Lung (tissue), 12 donors: ENCODE measurements around the gene CKM. TPM values are rescaled to one million over a fixed set of nuclear protein-coding genes. Genes with fewer than 3 reads are reported as not detected.

Experiments
- ATAC-seq: fragments of 200-7000 bp; cut with Tn5 transposase; one replicate; pipeline ENCODE4 v1.9.1; 2020; ENCODE audit warnings: moderate number of reproducible peaks; ENCODE audit not compliant: insufficient read depth, low FRiP score
- DNase-seq, 3 donors: peaks; one replicate each; pipeline ENCODE4 v3.0.0-alpha.2; 2013 to 2017
- H3K27ac ChIP-seq, 2 donors: one replicate each; pipeline ENCODE4 v1.5.1; 2013; ENCODE audit warnings: mild to moderate bottlenecking in 2 of 2, moderate library complexity in 2 of 2, control low read depth in 1 of 2, inconsistent platforms in 1 of 2, low read depth in 1 of 2, low read length in 1 of 2
- H3K27me3 ChIP-seq, 3 donors: one replicate each; pipeline ENCODE4 v1.5.1; 2013; ENCODE audit warnings: low read length in 2 of 3; ENCODE audit not compliant: control insufficient read depth in 3 of 3, insufficient read depth in 3 of 3
- H3K36me3 ChIP-seq, 4 donors: one replicate each; pipeline ENCODE4 v1.5.1; 2013; ENCODE audit warnings: low read length in 4 of 4, mild to moderate bottlenecking in 1 of 4, moderate library complexity in 1 of 4; ENCODE audit not compliant: control insufficient read depth in 4 of 4, insufficient read depth in 4 of 4
- H3K4me1 ChIP-seq, 5 donors: one replicate each; pipeline ENCODE4 v1.5.1; 2013; ENCODE audit warnings: low read length in 5 of 5, mild to moderate bottlenecking in 2 of 5, moderate library complexity in 1 of 5; ENCODE audit not compliant: control insufficient read depth in 5 of 5, insufficient read depth in 5 of 5
- H3K4me3 ChIP-seq: one replicate; pipeline ENCODE4 v1.5.1; 2013; ENCODE audit warnings: mild to moderate bottlenecking, control low read depth, moderate library complexity
- H3K9ac ChIP-seq, 2 donors: one replicate each; pipeline ENCODE4 v1.5.1; 2013; ENCODE audit warnings: low read length in 2 of 2, control low read depth in 1 of 2; ENCODE audit not compliant: insufficient read depth in 1 of 2
- H3K9me3 ChIP-seq, 4 donors: one replicate each; pipeline ENCODE4 v1.5.1; 2013; ENCODE audit warnings: low read length in 3 of 4, mild to moderate bottlenecking in 1 of 4, moderate library complexity in 1 of 4; ENCODE audit not compliant: control insufficient read depth in 4 of 4, insufficient read depth in 3 of 4
- CTCF ChIP-seq: IDR thresholded peaks from 2 replicates; pipeline ENCODE4 v1.5.1; 2012; ENCODE audit warnings: mild to moderate bottlenecking; ENCODE audit errors: control extremely low read depth, extremely low read depth
- WGBS, 2 donors: extraction: QIAGEN DNeasy Blood & Tissue Kit; methylation state at CpG; one replicate each; pipeline ENCODE4 v1.1.7; 2013; 5-methylcytosine and 5-hydroxymethylcytosine counted together
- polyA plus RNA-seq, 2 donors: library from polyadenylated mRNA; stranded (reverse); fragments of 200-250 nt; gene quantifications; one replicate each; pipeline ENCODE4 v1.2.1, GENCODE V29; 2013
- total RNA-seq, 2 donors: library from RNA; depleted of rRNA in 1 of 2; stranded (reverse); fragments of >200 nt in 1 of 2; gene quantifications; one replicate each; pipeline ENCODE4 v1.2.1, GENCODE V29; 2014 to 2021
- donor health status: control.
- donor health status: control.
- donor health status: Bipolar disorder and iron deficiency.
- donor health status: healthy.
- donor health status: DM: yes; HTN: yes; CAD: no.

The CKM gene
- total and polyA plus RNA-seq, 4 donors: 0.06 to 1.4 (median 0.97) TPM; not detected in 1

DNA sequence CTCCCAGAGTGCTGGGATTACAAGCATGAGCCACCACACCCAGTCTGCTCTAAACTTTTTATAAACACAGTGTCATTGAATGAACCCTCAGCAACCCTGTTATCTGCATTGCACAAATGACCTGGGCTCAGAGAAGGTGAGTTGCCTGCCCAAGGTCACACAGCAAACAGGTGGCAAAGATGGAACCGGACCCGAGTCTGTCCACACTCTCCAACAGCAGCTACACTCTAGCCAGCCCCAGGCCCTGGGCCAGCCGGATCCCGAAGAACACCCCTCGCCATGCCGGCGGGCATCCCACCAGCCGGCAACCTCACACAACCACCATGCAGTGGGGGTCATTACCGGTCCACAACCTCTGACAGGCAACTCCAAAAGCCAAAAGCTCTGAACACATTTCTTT is 33.2 kb upstream of the CKM start:
- Histone ChIP-seq H3K4me1 (no peaks in the 10 kb centered on the region), H3K27me3 (no peaks in the 10 kb centered on the region), H3K9me3 (no peaks in the 10 kb centered on the region), H3K36me3 (peaks cover 3 to 46% (median 22%) of the 10 kb centered on the region in 4 donors), H3K9ac (no peak overlapping the region), H3K4me3 (no peak overlapping the region), H3K27ac (no peak overlapping the region)
- no peak for DNase-seq
- WGBS, 2 donors: 94 to 98% methylated on average over 9 of the region's 9 CpGs
- no peak for TF ChIP-seq CTCF
- no peak for ATAC-seq

DNA sequence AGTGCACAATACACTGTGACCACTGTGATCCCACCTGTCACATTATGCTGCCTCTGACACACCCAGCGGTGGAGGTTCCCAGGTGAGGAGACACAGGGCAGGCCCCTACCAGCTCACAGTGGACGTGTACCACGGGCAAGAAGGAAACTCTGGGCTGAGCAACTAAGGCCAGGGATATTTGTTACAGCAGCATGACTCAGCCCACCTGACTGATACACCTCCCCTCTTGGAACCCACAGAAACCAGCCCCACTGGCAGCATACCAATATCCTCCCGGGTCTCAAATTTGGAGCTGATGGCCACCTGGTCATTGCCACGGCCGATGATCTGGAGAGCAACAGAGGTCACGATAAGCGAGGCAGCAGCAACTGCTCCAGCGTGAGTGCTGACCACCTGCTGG is 32.7 kb upstream of the CKM start:
- DNase-seq: no peak
- no peaks in the 10 kb centered on the region for H3K9me3 ChIP-seq
- no peak for ATAC-seq
- no peak for TF ChIP-seq CTCF
- H3K27ac ChIP-seq: no peak overlapping the region
- no peaks in the 10 kb centered on the region for H3K4me1 ChIP-seq
- peaks cover 3 to 50% (median 22%) of the 10 kb centered on the region in 4 donors for H3K36me3 ChIP-seq
- H3K4me3 ChIP-seq: no peak overlapping the region
- H3K9ac ChIP-seq: no peak overlapping the region
- H3K27me3 ChIP-seq: no peaks in the 10 kb centered on the region
- 98 to 99% methylated on average over 9 of the region's 9 CpGs for WGBS, 2 donors

GRCh38 chr19:45354241-45354842 is 31.7 kb upstream of the CKM start:
- ATAC-seq (no peak), DNase-seq (no peak)
- Histone ChIP-seq H3K4me3 (no peak overlapping the region), H3K36me3 (peaks cover 3 to 50% (median 21%) of the 10 kb centered on the region in 4 donors), H3K27me3 (no peaks in the 10 kb centered on the region), H3K9ac (no peak overlapping the region), H3K27ac (no peak overlapping the region), H3K4me1 (no peaks in the 10 kb centered on the region), H3K9me3 (no peaks in the 10 kb centered on the region)
- no peak for TF ChIP-seq CTCF
- WGBS, 2 donors: 91 to 92% methylated on average over 11 of the region's 11 CpGs
